ENCODE measurements around the gene MEIS1.
"Not testable (repeated sequence)": the region's sequence is repeated elsewhere in the genome, so short reads cannot be mapped to it uniquely, and the experiment has no call there.

Gene MEIS1

GRCh38 chr2:66467718-66468117, 32.8 kb downstream of the MEIS1 start:
- no peak for DNase-seq

- peak; percentile 42 to 85 (median 68) for DNase-seq
Observed at GRCh38 chr2:66469214-66469902, 34.4 kb downstream of the MEIS1 start.

GRCh38 chr2:66470199-66470598, 35.3 kb downstream of the MEIS1 start:
- DNase-seq: peak in 2 of 3 experiments; percentile 8 to 62

- DNase-seq: no peak
Observed at GRCh38 chr2:66472225-66472843, 37.4 kb downstream of the MEIS1 start.

- no peak for DNase-seq
Observed at GRCh38 chr2:66477135-66477842, 42.4 kb downstream of the MEIS1 start.

- no peak for DNase-seq
Observed at GRCh38 chr2:66478299-66478698, 43.4 kb downstream of the MEIS1 start.

- DNase-seq: peak in 2 of 3 experiments; percentile 51 to 79
Observed at GRCh38 chr2:66478731-66479316, 43.9 kb downstream of the MEIS1 start.

GRCh38 chr2:66481100-66481549, 46.2 kb downstream of the MEIS1 start:
- no peak for DNase-seq

GRCh38 chr2:66485252-66485651, 50.3 kb downstream of the MEIS1 start:
- not testable (repeated sequence) for DNase-seq

- peak; percentile 45 to 93 (median 59) for DNase-seq
Observed at GRCh38 chr2:66488946-66489345, 54.0 kb downstream of the MEIS1 start.

GRCh38 chr2:66489436-66489835, 54.5 kb downstream of the MEIS1 start:
- DNase-seq: peak; percentile 54 to 92 (median 59)

GRCh38 chr2:66490588-66491001, 55.7 kb downstream of the MEIS1 start:
- DNase-seq: no peak

- DNase-seq: no peak
Observed at GRCh38 chr2:66494708-66495107, 59.8 kb downstream of the MEIS1 start.

GRCh38 chr2:66495788-66496640, 61.1 kb downstream of the MEIS1 start:
- DNase-seq: peak in 2 of 3 experiments; percentile 29 to 55

- no peak for DNase-seq
Observed at GRCh38 chr2:66496670-66497420, 61.9 kb downstream of the MEIS1 start.

- no peak for DNase-seq
Observed at GRCh38 chr2:66497431-66498288, 62.7 kb downstream of the MEIS1 start.

GRCh38 chr2:66498289-66498975, 63.5 kb downstream of the MEIS1 start:
- DNase-seq: peak in 1 of 3 experiments; percentile 26

- no peak for DNase-seq
Observed at GRCh38 chr2:66501267-66501666, 66.3 kb downstream of the MEIS1 start.

GRCh38 chr2:66506265-66506664, 71.3 kb downstream of the MEIS1 start:
- no peak for DNase-seq

GRCh38 chr2:66507673-66508201, 72.8 kb downstream of the MEIS1 start:
- DNase-seq: peak in 2 of 3 experiments; percentile 44

Data from NCI-H1417 (cell line).